Hepatocyte (in vitro differentiated cells): ENCODE data around the gene SSR1.

Experiments
- CTCF ChIP-seq: fragments of 200-600 bp; sonication (generic); IDR thresholded peaks from 2 replicates; pipeline ENCODE4 v1.5.1; 2016; ENCODE audit warnings: antibody characterized with exemption, mild to moderate bottlenecking; ENCODE audit not compliant: poor library complexity
- EZH2 ChIP-seq: fragments of 200-600 bp; sonication (generic); IDR thresholded peaks from 2 replicates; pipeline ENCODE4 v1.6.1; 2016; ENCODE audit warnings: antibody characterized with exemption, mild to moderate bottlenecking, borderline replicate concordance
- EZH2phosphoT487 ChIP-seq: fragments of 200-600 bp; sonication (generic); IDR thresholded peaks from one replicate; pipeline ENCODE4 v1.6.1; 2018; ENCODE audit warnings: antibody characterized with exemption, mild to moderate bottlenecking, low read depth, moderate library complexity; ENCODE audit not compliant: unreplicated experiment, severe bottlenecking

DNA sequence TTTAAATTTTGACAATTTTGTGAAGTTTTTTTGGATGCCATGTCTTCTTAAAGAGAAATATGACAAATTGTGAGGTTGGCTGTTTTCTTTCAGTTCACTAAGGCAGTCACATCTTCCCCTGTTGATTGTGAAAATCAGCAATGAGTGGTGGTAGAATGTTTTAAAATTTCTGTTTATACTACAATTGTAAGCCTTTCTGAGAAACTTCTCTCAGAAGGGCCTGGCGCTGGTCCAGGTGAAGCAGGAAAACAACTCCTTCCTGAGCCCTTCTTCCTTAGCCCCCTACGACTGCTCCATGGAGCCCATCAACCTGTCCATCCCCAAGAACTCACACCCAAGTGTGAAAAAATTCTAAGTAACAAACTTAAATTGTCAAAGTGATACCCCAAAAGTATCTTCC, 80.6 kb downstream of the SSR1 start:
- TF ChIP-seq CTCF, result no peak
- TF ChIP-seq EZH2, result no peak
- no peak for TF ChIP-seq EZH2phosphoT487
